Ishikawa (cell line): ENCODE measurements around the gene NOP10.

Experiments used
- CEBPB ChIP-seq: IDR thresholded peaks from 2 replicates; pipeline ENCODE4 v1.6.1; 2012
- EP300 ChIP-seq: IDR thresholded peaks from 2 replicates; pipeline ENCODE4 v1.6.1; 2012; ENCODE audit warnings: borderline replicate concordance
- FOXM1 ChIP-seq: IDR thresholded peaks from 2 replicates; pipeline ENCODE4 v1.6.1; 2012; ENCODE audit warnings: low read depth, borderline replicate concordance
- MAX ChIP-seq: IDR thresholded peaks from 2 replicates; pipeline ENCODE4 v1.6.1; 2012
- NFIC ChIP-seq: IDR thresholded peaks from 2 replicates; pipeline ENCODE4 v1.6.1; 2012
- RAD21 ChIP-seq: IDR thresholded peaks from 2 replicates; pipeline ENCODE4 v1.6.1; 2012; ENCODE audit warnings: low read depth
- REST ChIP-seq: IDR thresholded peaks from 2 replicates; pipeline ENCODE4 v1.6.1; 2012; ENCODE audit warnings: low read depth, mild to moderate bottlenecking
- TEAD4 ChIP-seq: IDR thresholded peaks from 2 replicates; pipeline ENCODE4 v1.6.1; 2012
- YY1 ChIP-seq: IDR thresholded peaks from 2 replicates; pipeline ENCODE4 v1.6.1; 2012; ENCODE audit warnings: low read depth
- ZBTB7A ChIP-seq: IDR thresholded peaks from 2 replicates; pipeline ENCODE4 v1.6.1; 2012; ENCODE audit warnings: low read depth

DNA sequence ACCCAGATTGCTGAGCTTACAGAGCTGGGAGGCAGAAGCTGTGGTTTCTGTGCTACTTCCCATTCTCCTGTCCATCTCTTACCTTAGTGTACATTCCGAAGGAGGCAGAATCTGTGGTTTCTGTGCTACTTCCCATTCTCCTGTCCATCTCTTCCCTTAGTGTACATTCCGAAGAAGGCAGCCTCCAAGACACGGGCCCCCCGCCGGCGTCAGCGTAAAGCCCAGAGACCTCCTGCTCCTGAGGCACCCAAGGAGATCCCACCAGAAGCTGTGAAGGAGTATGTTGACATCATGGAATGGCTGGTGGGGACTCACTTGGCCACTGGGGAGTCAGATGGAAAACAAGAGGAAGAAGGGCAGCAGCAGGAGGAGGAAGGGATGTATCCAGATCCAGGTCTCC, 11.3 kb upstream of the NOP10 start:
- TF ChIP-seq TEAD4 (no peak), YY1 (no peak), MAX (no peak), NFIC (no peak), EP300 (no peak), FOXM1 (no peak), CEBPB (no peak), REST (no peak), RAD21 (no peak), ZBTB7A (no peak)
